ENCODE data around the gene DPP4. TPM values are rescaled to one million over a fixed set of nuclear protein-coding genes. Genes with fewer than 3 reads are reported as not detected.

The DPP4 gene
- total RNA-seq, 1 donor from 2014 or later = 94.4 TPM

- no peaks in the 10 kb centered on the region for H3K9me3 Mint-ChIP-seq
- peaks cover 86% of the 10 kb centered on the region for H3K36me3 Mint-ChIP-seq (ENCODE audit: low read depth)
- H3K27me3 Mint-ChIP-seq (ENCODE audit: insufficient read depth) = no peaks in the 10 kb centered on the region
- no peak overlapping the region for H3K4me3 Mint-ChIP-seq
- intact Hi-C loops (cut with micrococcal nuclease) = no loop called here
- no peak for DNase-seq (ENCODE audit: low spot score)
- peak overlapping the region; percentile 8 for H3K27ac Mint-ChIP-seq
- peaks cover 76% of the 10 kb centered on the region for H3K4me1 Mint-ChIP-seq (ENCODE audit: low read depth)
Measured at GRCh38 chr2:162021516-162022058, 52.4 kb downstream of the DPP4 start.

GRCh38 chr2:162018530-162018929 is 55.5 kb downstream of the DPP4 start:
- Mint-ChIP-seq H3K27me3 (ENCODE audit: insufficient read depth) (no peaks in the 10 kb centered on the region), H3K4me1 (ENCODE audit: low read depth) (peaks cover 75% of the 10 kb centered on the region), H3K9me3 (no peaks in the 10 kb centered on the region), H3K36me3 (ENCODE audit: low read depth) (peaks cover 82% of the 10 kb centered on the region), H3K4me3 (no peak overlapping the region), H3K27ac (peak overlapping the region; percentile 27)
- intact Hi-C loops (cut with micrococcal nuclease) = no loop called here
- no peak for DNase-seq (ENCODE audit: low spot score)

- no peak overlapping the region for H3K4me3 Mint-ChIP-seq
- H3K27me3 Mint-ChIP-seq (ENCODE audit: insufficient read depth) = no peaks in the 10 kb centered on the region
- no peak for DNase-seq (ENCODE audit: low spot score)
- peaks cover 73% of the 10 kb centered on the region for H3K4me1 Mint-ChIP-seq (ENCODE audit: low read depth)
- peak overlapping the region; percentile 64 for H3K27ac Mint-ChIP-seq
- no peaks in the 10 kb centered on the region for H3K9me3 Mint-ChIP-seq
- intact Hi-C loops (cut with micrococcal nuclease) = no loop called here
- H3K36me3 Mint-ChIP-seq (ENCODE audit: low read depth) = peaks cover 79% of the 10 kb centered on the region
Measured at GRCh38 chr2:162017233-162017632, 56.8 kb downstream of the DPP4 start.

- no peak for DNase-seq (ENCODE audit: low spot score)
- H3K4me3 Mint-ChIP-seq = no peak overlapping the region
- no peaks in the 10 kb centered on the region for H3K27me3 Mint-ChIP-seq (ENCODE audit: insufficient read depth)
- H3K4me1 Mint-ChIP-seq (ENCODE audit: low read depth) = peaks cover 75% of the 10 kb centered on the region
- intact Hi-C loops (cut with micrococcal nuclease) = no loop called here
- H3K9me3 Mint-ChIP-seq = no peaks in the 10 kb centered on the region
- H3K36me3 Mint-ChIP-seq (ENCODE audit: low read depth) = peaks cover 80% of the 10 kb centered on the region
- H3K27ac Mint-ChIP-seq = peak overlapping the region; percentile 69
Measured at GRCh38 chr2:162016080-162016479, 57.9 kb downstream of the DPP4 start.

GRCh38 chr2:162014751-162015150 is 59.3 kb downstream of the DPP4 start:
- Mint-ChIP-seq H3K27ac (peak overlapping the region; percentile 95), H3K4me3 (peak overlapping the region; percentile 52), H3K4me1 (ENCODE audit: low read depth) (peaks cover 88% of the 10 kb centered on the region), H3K36me3 (ENCODE audit: low read depth) (peaks cover 83% of the 10 kb centered on the region), H3K27me3 (ENCODE audit: insufficient read depth) (no peaks in the 10 kb centered on the region), H3K9me3 (no peaks in the 10 kb centered on the region)
- intact Hi-C loops (cut with micrococcal nuclease) = loop anchor here (5.0 kb wide), 1 partner anchor 937 kb away; no protein-coding TSS in a partner anchor
- DNase-seq (ENCODE audit: low spot score) = no peak

- intact Hi-C loops (cut with micrococcal nuclease) = loop anchor here (5.0 kb wide), 1 partner anchor 936 kb away; no protein-coding TSS in a partner anchor
- Mint-ChIP-seq H3K4me1 (ENCODE audit: low read depth) (peaks cover 95% of the 10 kb centered on the region), H3K36me3 (ENCODE audit: low read depth) (peaks cover 84% of the 10 kb centered on the region), H3K27ac (peak overlapping the region; percentile 95), H3K27me3 (ENCODE audit: insufficient read depth) (no peaks in the 10 kb centered on the region), H3K4me3 (peak overlapping the region; percentile 81), H3K9me3 (no peaks in the 10 kb centered on the region)
- DNase-seq (ENCODE audit: low spot score) = no peak
Measured at GRCh38 chr2:162013514-162014475, 60.2 kb downstream of the DPP4 start.

- Mint-ChIP-seq H3K4me3 (peak overlapping the region; percentile 56), H3K27me3 (ENCODE audit: insufficient read depth) (no peaks in the 10 kb centered on the region), H3K27ac (peak overlapping the region; percentile 90), H3K9me3 (no peaks in the 10 kb centered on the region), H3K36me3 (ENCODE audit: low read depth) (peaks cover 83% of the 10 kb centered on the region), H3K4me1 (ENCODE audit: low read depth) (peaks cover 95% of the 10 kb centered on the region)
- intact Hi-C loops (cut with micrococcal nuclease) = loop anchor here (1.0 to 5.0 kb wide), 4 partner anchors 13 to 935 kb away; no protein-coding TSS in a partner anchor
- DNase-seq (ENCODE audit: low spot score) = no peak
Measured at GRCh38 chr2:162012565-162013058, 61.4 kb downstream of the DPP4 start.

GRCh38 chr2:162011706-162012564 is 62.1 kb downstream of the DPP4 start:
- intact Hi-C loops (cut with micrococcal nuclease) = loop anchor here (1.0 to 5.0 kb wide), 7 partner anchors 13 to 935 kb away; no protein-coding TSS in a partner anchor
- Mint-ChIP-seq H3K9me3 (no peaks in the 10 kb centered on the region), H3K27ac (peak overlapping the region; percentile 90), H3K4me3 (peak overlapping the region; percentile 56), H3K4me1 (ENCODE audit: low read depth) (peaks cover 92% of the 10 kb centered on the region), H3K27me3 (ENCODE audit: insufficient read depth) (no peaks in the 10 kb centered on the region), H3K36me3 (ENCODE audit: low read depth) (peaks cover 81% of the 10 kb centered on the region)
- peak; percentile 45 for DNase-seq (ENCODE audit: low spot score)

- Mint-ChIP-seq H3K4me1 (ENCODE audit: low read depth) (peaks cover 83% of the 10 kb centered on the region), H3K9me3 (no peaks in the 10 kb centered on the region), H3K27ac (no peak overlapping the region), H3K4me3 (no peak overlapping the region), H3K27me3 (ENCODE audit: insufficient read depth) (no peaks in the 10 kb centered on the region), H3K36me3 (ENCODE audit: low read depth) (peaks cover 71% of the 10 kb centered on the region)
- no peak for DNase-seq (ENCODE audit: low spot score)
- intact Hi-C loops (cut with micrococcal nuclease) = no loop called here
Measured at GRCh38 chr2:162009543-162009942, 64.5 kb downstream of the DPP4 start.

GRCh38 chr2:162007447-162008040 is 66.5 kb downstream of the DPP4 start:
- H3K4me1 Mint-ChIP-seq (ENCODE audit: low read depth) = peaks cover 83% of the 10 kb centered on the region
- H3K27me3 Mint-ChIP-seq (ENCODE audit: insufficient read depth) = no peaks in the 10 kb centered on the region
- H3K4me3 Mint-ChIP-seq = no peak overlapping the region
- intact Hi-C loops (cut with micrococcal nuclease) = loop anchor here (1.0 kb wide), 1 partner anchor 117 kb away; no protein-coding TSS in a partner anchor
- H3K9me3 Mint-ChIP-seq = no peaks in the 10 kb centered on the region
- DNase-seq (ENCODE audit: low spot score) = no peak
- peaks cover 75% of the 10 kb centered on the region for H3K36me3 Mint-ChIP-seq (ENCODE audit: low read depth)
- no peak overlapping the region for H3K27ac Mint-ChIP-seq

GRCh38 chr2:162006337-162006736 is 67.7 kb downstream of the DPP4 start:
- Mint-ChIP-seq H3K9me3 (no peaks in the 10 kb centered on the region), H3K27ac (no peak overlapping the region), H3K4me3 (no peak overlapping the region), H3K27me3 (ENCODE audit: insufficient read depth) (no peaks in the 10 kb centered on the region), H3K36me3 (ENCODE audit: low read depth) (peaks cover 76% of the 10 kb centered on the region), H3K4me1 (ENCODE audit: low read depth) (peaks cover 81% of the 10 kb centered on the region)
- intact Hi-C loops (cut with micrococcal nuclease) = no loop called here
- no peak for DNase-seq (ENCODE audit: low spot score)

- Mint-ChIP-seq H3K4me1 (ENCODE audit: low read depth) (peaks cover 80% of the 10 kb centered on the region), H3K27ac (peak overlapping the region; percentile 1), H3K27me3 (ENCODE audit: insufficient read depth) (no peaks in the 10 kb centered on the region), H3K9me3 (peaks cover 6% of the 10 kb centered on the region), H3K4me3 (no peak overlapping the region), H3K36me3 (ENCODE audit: low read depth) (peaks cover 77% of the 10 kb centered on the region)
- DNase-seq (ENCODE audit: low spot score) = no peak
- intact Hi-C loops (cut with micrococcal nuclease) = no loop called here
Measured at GRCh38 chr2:162004031-162004430, 70.0 kb downstream of the DPP4 start.
